Measurements from ENCODE around the gene LDLRAD4. TPM values are rescaled to one million over a fixed set of nuclear protein-coding genes. Genes with fewer than 3 reads are reported as not detected.

Gene LDLRAD4
- total and polyA plus RNA-seq, 9 of the 15 experiments (the other 6 are each of a cell fraction or from before 2014, with no cell fraction given) = 0.01 TPM; not detected in 8

GRCh38 chr18:13658436-13659204, 440.1 kb downstream of the LDLRAD4 start:
- no peaks in the 10 kb centered on the region for H3K79me2 ChIP-seq (ENCODE audit: control insufficient read depth, insufficient read depth, low read length)
- H3K9me3 ChIP-seq (replicated peaks; ENCODE audit: control insufficient read depth, insufficient read depth, low read depth, low read length) = no peaks in the 10 kb centered on the region
- no peak overlapping the region for H2AFZ ChIP-seq (ENCODE audit: low read depth, low read length)
- H4K20me1 ChIP-seq (replicated peaks; ENCODE audit: control insufficient read depth, insufficient read depth, low read length) = no peaks in the 10 kb centered on the region
- peaks cover 13% of the 10 kb centered on the region; the same call in 2 of the 3 replicates for H3K36me3 ChIP-seq (ENCODE audit: control insufficient read depth, insufficient read depth, low read length)
- H3K9ac ChIP-seq (ENCODE audit: insufficient read depth in 1 of 2, low read depth in 2 of 2, low read length in 2 of 2) = no peak overlapping the region; a peak in 1 of 4 replicates
- CTCF ChIA-PET (ENCODE audit: low intra/inter-chr PET ratio) = interaction anchor here (0.6 kb wide), 1 partner anchor 142 kb away, joined by 3 read pairs; no protein-coding TSS in a partner anchor
- peaks cover 0 to 4% of the 10 kb centered on the region in 2 experiments; a peak in 1 of 5 replicates for H3K4me1 ChIP-seq (replicated peaks in 1 of 2; ENCODE audit: control insufficient read depth in 2 of 2, insufficient read depth in 2 of 2, low read length in 2 of 2)
- TF ChIP-seq POLR2AphosphoS2 (IDR thresholded peaks at IDR 0.05; ENCODE audit: low read length) (peak; percentile 53; the same call in 1 of the 2 replicates), HDAC6 (IDR thresholded peaks at IDR 0.05; ENCODE audit: low read depth, low read length) (no peak)
- no TSS peak for BruUV-seq (replicated peaks)
- DNase-seq (ENCODE audit: extremely low read depth in 1 of 4, low spot score in 3 of 4) = no peak
- H3K27ac ChIP-seq (ENCODE audit: extremely low read depth, low read depth, low read length) = no peak overlapping the region
- no peaks in the 10 kb centered on the region for H3K9me1 ChIP-seq (ENCODE audit: control insufficient read depth, insufficient read depth, low read length)
- H3K4me3 ChIP-seq = no peak overlapping the region
- POLR2A ChIA-PET = no interaction called here
- H3K27me3 ChIP-seq (ENCODE audit: control insufficient read depth in 2 of 2, insufficient read depth in 2 of 2, low read length in 2 of 2) = peaks cover 3 to 9% of the 10 kb centered on the region in 2 experiments; a peak in 2 of 5 replicates
- no peak for FAIRE-seq
- in situ Hi-C loops (cut with MboI) (no loop called here), intact Hi-C loops (cut with micrococcal nuclease) (no loop called here)
- peak; percentile 26 for ATAC-seq
- 81% methylated on average over 8 of the region's 8 CpGs for WGBS (ENCODE audit: insufficient coverage, low coverage, missing lambda C conversion rate)
- H3K4me2 ChIP-seq (ENCODE audit: insufficient read depth, low read length) = no peak overlapping the region

GRCh38 chr18:13660510-13660909, 441.9 kb downstream of the LDLRAD4 start:
- Histone ChIP-seq H3K9me1 (ENCODE audit: control insufficient read depth, insufficient read depth, low read length) (no peaks in the 10 kb centered on the region), H3K9ac (ENCODE audit: insufficient read depth in 1 of 2, low read depth in 2 of 2, low read length in 2 of 2) (no peak overlapping the region), H3K9me3 (replicated peaks; ENCODE audit: control insufficient read depth, insufficient read depth, low read depth, low read length) (no peaks in the 10 kb centered on the region), H3K27me3 (ENCODE audit: control insufficient read depth in 2 of 2, insufficient read depth in 2 of 2, low read length in 2 of 2) (no peaks in the 10 kb centered on the region; a peak in 1 of 5 replicates), H3K27ac (ENCODE audit: extremely low read depth, low read depth, low read length) (no peak overlapping the region), H3K4me1 (replicated peaks in 1 of 2; ENCODE audit: control insufficient read depth in 2 of 2, insufficient read depth in 2 of 2, low read length in 2 of 2) (no peaks in the 10 kb centered on the region), H2AFZ (ENCODE audit: low read depth, low read length) (no peak overlapping the region), H3K4me3 (no peak overlapping the region), H3K36me3 (ENCODE audit: control insufficient read depth, insufficient read depth, low read length) (peaks cover 28% of the 10 kb centered on the region; the same call in 2 of the 3 replicates), H3K79me2 (ENCODE audit: control insufficient read depth, insufficient read depth, low read length) (no peaks in the 10 kb centered on the region), H4K20me1 (replicated peaks; ENCODE audit: control insufficient read depth, insufficient read depth, low read length) (no peaks in the 10 kb centered on the region), H3K4me2 (ENCODE audit: insufficient read depth, low read length) (no peak overlapping the region)
- ATAC-seq (peak; percentile 72), FAIRE-seq (no peak), DNase-seq (ENCODE audit: extremely low read depth in 1 of 4, low spot score in 3 of 4) (no peak)
- POLR2A ChIA-PET = interaction anchor here (1.0 kb wide), 1 partner anchor 66 kb away, joined by 3 read pairs; no protein-coding TSS in a partner anchor
- in situ Hi-C loops (cut with MboI) (no loop called here), intact Hi-C loops (cut with micrococcal nuclease) (loop anchor here (10.0 kb wide), 1 partner anchor 56 kb away; no protein-coding TSS in a partner anchor)
- CTCF ChIA-PET (ENCODE audit: low intra/inter-chr PET ratio) = no interaction called here
- no TSS peak for BruUV-seq (replicated peaks)
- 51% methylated on average over 5 of the region's 5 CpGs for WGBS (ENCODE audit: insufficient coverage, low coverage, missing lambda C conversion rate)
- peak; percentile 62 for TF ChIP-seq USF1 (CRISPR knock-in tag; IDR thresholded peaks at IDR 0.05)
- TF ChIP-seq TFE3 (CRISPR knock-in tag; IDR thresholded peaks at IDR 0.05) = no peak
- TF ChIP-seq TEAD1 (CRISPR knock-in tag; IDR thresholded peaks at IDR 0.05) = no peak
- TF ChIP-seq ATF2 (CRISPR knock-in tag; IDR thresholded peaks at IDR 0.05) = no peak
- TF ChIP-seq ZNF77 (CRISPR knock-in tag; IDR thresholded peaks at IDR 0.05) = no peak
- peak; percentile 51; the same call in 1 of the 2 replicates for TF ChIP-seq SOX6 (IDR thresholded peaks at IDR 0.05)
- TF ChIP-seq ZNF184 (CRISPR knock-in tag; IDR thresholded peaks at IDR 0.05) = no peak
- peak; percentile 83 for TF ChIP-seq L3MBTL2 (IDR thresholded peaks at IDR 0.05)
- TF ChIP-seq TRIM24 (IDR thresholded peaks at IDR 0.05) = peak in 1 of 2 experiments; percentile 74; a peak in 2 of 4 replicates

All from K562 (cell line).